Neural crest cell (in vitro differentiated cells): ENCODE measurements around the gene LMOD3. TPM values are rescaled to one million over a fixed set of nuclear protein-coding genes. Genes with fewer than 3 reads are reported as not detected.
A peak's percentile ranks its signal among the peaks of the same experiment; 100 is the strongest.

ENCODE experiments used
- DNase-seq: peaks from one replicate; pipeline ENCODE4 v3.0.0; 2021; ENCODE audit warnings: low read depth, mixed read lengths, low spot score
- H3K27ac Mint-ChIP-seq: one replicate; pipeline ENCODE4 v1.8.0; 2021; ENCODE audit warnings: mild to moderate bottlenecking, mixed read lengths; ENCODE audit not compliant: unreplicated experiment
- H3K27me3 Mint-ChIP-seq: 2 replicates; pipeline ENCODE4 v1.8.0; 2021; ENCODE audit warnings: low read depth, mild to moderate bottlenecking, mixed read lengths
- H3K36me3 Mint-ChIP-seq: 2 replicates; pipeline ENCODE4 v1.8.0; 2021; ENCODE audit warnings: low read depth, mild to moderate bottlenecking, mixed read lengths
- H3K4me1 Mint-ChIP-seq: 2 replicates; pipeline ENCODE4 v1.8.0; 2021; ENCODE audit warnings: mixed read lengths
- H3K4me3 Mint-ChIP-seq: one replicate; pipeline ENCODE4 v1.8.0; 2021; ENCODE audit warnings: mild to moderate bottlenecking, mixed read lengths
- H3K9me3 Mint-ChIP-seq: 2 replicates; pipeline ENCODE4 v1.8.0; 2021; ENCODE audit warnings: mixed read lengths
- total RNA-seq: library from RNA; stranded (reverse); gene quantifications from 2 replicates; pipeline ENCODE4 v1.2.1, GENCODE V29; 2021
- TF ChIP-seq, protein P1 (sequence below): fragments of 200-600 bp; sonication (generic); conservative IDR thresholded peaks from 2 replicates; pipeline ENCODE4 v1.5.0; 2021; ENCODE audit warnings: antibody characterized with exemption, mild to moderate bottlenecking

The LMOD3 gene
- total RNA-seq, 1 donor from 2014 or later = 3.8 TPM

GRCh38 chr3:69084326-69085167 is 37.8 kb downstream of the LMOD3 start, which contains the start of gene ARL6IP5:
Gene ARL6IP5 (plus strand): TSS chr3:69084937. CDS start chr3:69085048, 111 bp downstream.
- Mint-ChIP-seq H3K4me1 (peaks cover 62% of the 10 kb centered on the region), H3K27me3 (no peaks in the 10 kb centered on the region), H3K9me3 (no peaks in the 10 kb centered on the region), H3K36me3 (no peaks in the 10 kb centered on the region), H3K4me3 (peak within 1 kb of the TSS; percentile 94), H3K27ac (peak within 1 kb of the TSS; percentile 91)
- DNase-seq = peak; percentile 76
- TF ChIP-seq, protein P1, sequence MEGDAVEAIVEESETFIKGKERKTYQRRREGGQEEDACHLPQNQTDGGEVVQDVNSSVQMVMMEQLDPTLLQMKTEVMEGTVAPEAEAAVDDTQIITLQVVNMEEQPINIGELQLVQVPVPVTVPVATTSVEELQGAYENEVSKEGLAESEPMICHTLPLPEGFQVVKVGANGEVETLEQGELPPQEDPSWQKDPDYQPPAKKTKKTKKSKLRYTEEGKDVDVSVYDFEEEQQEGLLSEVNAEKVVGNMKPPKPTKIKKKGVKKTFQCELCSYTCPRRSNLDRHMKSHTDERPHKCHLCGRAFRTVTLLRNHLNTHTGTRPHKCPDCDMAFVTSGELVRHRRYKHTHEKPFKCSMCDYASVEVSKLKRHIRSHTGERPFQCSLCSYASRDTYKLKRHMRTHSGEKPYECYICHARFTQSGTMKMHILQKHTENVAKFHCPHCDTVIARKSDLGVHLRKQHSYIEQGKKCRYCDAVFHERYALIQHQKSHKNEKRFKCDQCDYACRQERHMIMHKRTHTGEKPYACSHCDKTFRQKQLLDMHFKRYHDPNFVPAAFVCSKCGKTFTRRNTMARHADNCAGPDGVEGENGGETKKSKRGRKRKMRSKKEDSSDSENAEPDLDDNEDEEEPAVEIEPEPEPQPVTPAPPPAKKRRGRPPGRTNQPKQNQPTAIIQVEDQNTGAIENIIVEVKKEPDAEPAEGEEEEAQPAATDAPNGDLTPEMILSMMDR = no peak

GRCh38 chr3:69082805-69083204 is 39.6 kb downstream of the LMOD3 start:
- TF ChIP-seq, protein P1 = no peak
- no peaks in the 10 kb centered on the region for H3K36me3 Mint-ChIP-seq
- H3K27me3 Mint-ChIP-seq = no peaks in the 10 kb centered on the region
- no peaks in the 10 kb centered on the region for H3K9me3 Mint-ChIP-seq
- DNase-seq = no peak
- H3K27ac Mint-ChIP-seq = no peak overlapping the region
- H3K4me3 Mint-ChIP-seq = peak overlapping the region; percentile 71
- H3K4me1 Mint-ChIP-seq = peaks cover 70% of the 10 kb centered on the region

GRCh38 chr3:69082361-69082760 is 40.0 kb downstream of the LMOD3 start:
- peaks cover 74% of the 10 kb centered on the region for H3K4me1 Mint-ChIP-seq

DNA sequence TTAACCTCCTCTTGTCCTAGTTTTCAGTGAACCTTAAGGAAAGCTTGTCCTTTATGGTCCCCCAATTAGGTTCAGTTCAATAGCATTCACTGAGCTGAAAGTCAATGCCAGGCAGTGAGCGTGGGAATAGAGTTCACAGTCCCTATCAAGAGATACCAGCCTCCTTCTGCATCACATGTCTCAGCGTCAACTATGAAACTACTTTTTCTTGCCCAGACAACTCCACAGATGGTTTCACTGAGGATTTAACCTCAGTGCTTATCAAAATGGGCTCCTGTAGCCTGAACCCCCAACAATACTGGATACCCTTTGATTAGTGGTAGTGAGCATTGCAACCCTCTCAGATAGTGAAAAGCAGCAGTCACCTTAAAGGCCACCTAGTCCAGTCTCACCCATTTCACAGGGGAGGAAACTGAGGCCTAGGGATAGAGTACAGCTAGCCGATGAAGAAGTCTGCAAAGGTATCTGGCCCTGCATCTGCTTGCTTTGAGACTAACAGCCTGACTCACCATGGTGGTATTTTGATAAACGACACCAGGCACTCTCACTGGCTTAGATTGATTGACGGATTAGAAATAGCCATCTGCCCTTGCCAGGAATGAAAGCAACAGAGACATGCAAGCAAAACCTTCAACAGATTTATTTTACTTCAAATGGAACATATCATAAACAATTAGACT is 40.7 kb downstream of the LMOD3 start:
- TF ChIP-seq, protein P1 = no peak
- Mint-ChIP-seq H3K4me1 (peaks cover 77% of the 10 kb centered on the region), H3K27me3 (no peaks in the 10 kb centered on the region), H3K4me3 (peak overlapping the region; percentile 71), H3K36me3 (peaks cover 2% of the 10 kb centered on the region), H3K9me3 (no peaks in the 10 kb centered on the region), H3K27ac (no peak overlapping the region)
- no peak for DNase-seq

More at GRCh38 chr3:69082361-69082760, 40.0 kb downstream of the LMOD3 start:
- no peaks in the 10 kb centered on the region for H3K27me3 Mint-ChIP-seq
- H3K27ac Mint-ChIP-seq = no peak overlapping the region
- TF ChIP-seq, protein P1 = no peak
- DNase-seq = no peak
- H3K4me3 Mint-ChIP-seq = peak overlapping the region; percentile 71
- H3K9me3 Mint-ChIP-seq = no peaks in the 10 kb centered on the region
- no peaks in the 10 kb centered on the region for H3K36me3 Mint-ChIP-seq

GRCh38 chr3:69080233-69080920 is 42.0 kb downstream of the LMOD3 start, which contains the start of gene UBA3:
Gene UBA3 (minus strand): TSS chr3:69080365. CDS start chr3:69080353, 12 bp downstream.
- peaks cover 70% of the 10 kb centered on the region for H3K4me1 Mint-ChIP-seq
- TF ChIP-seq, protein P1 = no peak
- H3K9me3 Mint-ChIP-seq = no peaks in the 10 kb centered on the region
- H3K27ac Mint-ChIP-seq = peak within 1 kb of the TSS; percentile 57
- no peaks in the 10 kb centered on the region for H3K27me3 Mint-ChIP-seq
- peak; percentile 81 for DNase-seq
- H3K4me3 Mint-ChIP-seq = peak within 1 kb of the TSS; percentile 90
- peaks cover 2% of the 10 kb centered on the region for H3K36me3 Mint-ChIP-seq
